Activated B cell treated with CpG ODN at 0.5 μM for 24 hours (primary cell): ENCODE results near the gene TSHZ2. TPM values are rescaled to one million over a fixed set of nuclear protein-coding genes. Genes with fewer than 3 reads are reported as not detected.

ENCODE experiments used
- ATAC-seq: fragments of 200-7000 bp; cut with Tn5 transposase; one replicate; pipeline ENCODE4 v1.10.0; 2021; ENCODE audit warnings: low read depth, mild to moderate bottlenecking, moderate library complexity
- CTCF ChIA-PET: fragments of 350-600 bp; sonication (Branson Sonifier 250); formaldehyde crosslinking; loops from one replicate; lab custom pipeline; 2021; ENCODE audit warnings: antibody characterized with exemption; lab: Charles Lee
- POLR2A ChIA-PET: fragments of 350-600 bp; sonication (Branson Sonifier 250); formaldehyde crosslinking; loops from one replicate; lab custom pipeline; 2021; ENCODE audit warnings: antibody characterized with exemption; lab: Charles Lee
- DNase-seq: peaks from one replicate; pipeline ENCODE4 v3.0.0; 2022
- H3K27ac Mint-ChIP-seq: one replicate; pipeline ENCODE4 v1.8.0; 2020; ENCODE audit warnings: mixed read lengths
- H3K27me3 Mint-ChIP-seq: one replicate; pipeline ENCODE4 v1.8.0; 2021; ENCODE audit warnings: mixed read lengths
- H3K36me3 Mint-ChIP-seq: one replicate; pipeline ENCODE4 v1.8.0; 2021; ENCODE audit warnings: low read depth, mixed read lengths
- H3K4me1 Mint-ChIP-seq: one replicate; pipeline ENCODE4 v1.8.0; 2021; ENCODE audit warnings: mixed read lengths
- H3K4me3 Mint-ChIP-seq: one replicate; pipeline ENCODE4 v1.8.0; 2020; ENCODE audit warnings: mild to moderate bottlenecking, mixed read lengths
- H3K9me3 Mint-ChIP-seq: one replicate; pipeline ENCODE4 v1.8.0; 2020; ENCODE audit warnings: mixed read lengths
- intact Hi-C: fragments of 100-400 bp; cut with micrococcal nuclease; formaldehyde crosslinking; loops from one replicate; pipeline ENCODE4 v1.15.1; 2024
- total RNA-seq: library from RNA; stranded (reverse); gene quantifications from 2 replicates; pipeline ENCODE4 v1.2.3, GENCODE V29; 2022
- TF ChIP-seq, protein P1 (sequence below): fragments of 200-600 bp; IDR thresholded peaks from one replicate; pipeline ENCODE4 v1.8.0; 2022; ENCODE audit warnings: antibody characterized with exemption, mild to moderate bottlenecking

The TSHZ2 gene
- total RNA-seq, 1 donor from 2014 or later: 1.7 TPM

DNA sequence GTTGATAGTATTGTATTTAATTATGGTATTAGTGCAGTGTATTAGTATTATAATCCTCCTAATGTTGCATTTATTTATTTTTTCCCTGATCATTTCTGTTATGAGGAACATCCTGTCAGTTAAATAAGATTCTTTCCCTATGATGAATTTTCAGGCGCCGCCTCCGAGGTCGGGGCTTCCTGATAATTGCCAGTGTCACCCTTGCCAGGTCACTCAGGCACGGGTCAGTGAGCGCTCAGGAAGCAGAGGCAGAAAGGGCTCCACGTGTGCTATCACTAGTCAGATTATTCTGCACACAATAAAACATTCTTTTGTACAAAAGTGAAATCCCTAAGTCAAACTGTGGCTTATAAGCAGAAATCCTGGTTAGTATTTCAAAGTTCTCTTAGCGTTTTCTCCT is 64.8 kb downstream of the TSHZ2 start:
- CTCF ChIA-PET: no interaction called here

DNA sequence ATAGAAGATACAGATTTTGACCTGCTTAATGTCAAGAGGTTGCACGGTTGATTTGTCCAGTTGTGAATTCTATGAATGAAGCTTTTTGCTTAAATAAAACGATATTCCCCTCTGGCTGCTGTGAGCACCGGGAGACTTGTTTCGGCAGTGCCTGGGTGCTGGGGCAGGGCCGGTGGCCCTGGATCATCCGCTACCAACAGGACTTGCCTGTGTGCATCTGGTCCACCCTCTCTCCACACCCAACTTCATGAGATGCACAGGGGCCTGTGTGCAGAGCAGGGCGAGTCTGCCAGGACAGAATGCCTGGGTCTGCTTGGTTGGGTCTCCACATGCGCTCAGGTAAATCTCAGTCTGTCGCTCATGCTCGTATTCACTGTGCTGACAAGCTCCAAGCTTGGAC is 65.5 kb downstream of the TSHZ2 start:
- Mint-ChIP-seq H3K4me3 (no peak overlapping the region), H3K9me3 (no peaks in the 10 kb centered on the region), H3K36me3 (no peaks in the 10 kb centered on the region), H3K4me1 (peaks cover 9% of the 10 kb centered on the region), H3K27me3 (peaks cover under 1% of the 10 kb centered on the region), H3K27ac (no peak overlapping the region)
- ChIA-PET CTCF (no interaction called here), POLR2A (no interaction called here)
- DNase-seq: no peak
- intact Hi-C loops: no loop called here
- TF ChIP-seq, protein P1, sequence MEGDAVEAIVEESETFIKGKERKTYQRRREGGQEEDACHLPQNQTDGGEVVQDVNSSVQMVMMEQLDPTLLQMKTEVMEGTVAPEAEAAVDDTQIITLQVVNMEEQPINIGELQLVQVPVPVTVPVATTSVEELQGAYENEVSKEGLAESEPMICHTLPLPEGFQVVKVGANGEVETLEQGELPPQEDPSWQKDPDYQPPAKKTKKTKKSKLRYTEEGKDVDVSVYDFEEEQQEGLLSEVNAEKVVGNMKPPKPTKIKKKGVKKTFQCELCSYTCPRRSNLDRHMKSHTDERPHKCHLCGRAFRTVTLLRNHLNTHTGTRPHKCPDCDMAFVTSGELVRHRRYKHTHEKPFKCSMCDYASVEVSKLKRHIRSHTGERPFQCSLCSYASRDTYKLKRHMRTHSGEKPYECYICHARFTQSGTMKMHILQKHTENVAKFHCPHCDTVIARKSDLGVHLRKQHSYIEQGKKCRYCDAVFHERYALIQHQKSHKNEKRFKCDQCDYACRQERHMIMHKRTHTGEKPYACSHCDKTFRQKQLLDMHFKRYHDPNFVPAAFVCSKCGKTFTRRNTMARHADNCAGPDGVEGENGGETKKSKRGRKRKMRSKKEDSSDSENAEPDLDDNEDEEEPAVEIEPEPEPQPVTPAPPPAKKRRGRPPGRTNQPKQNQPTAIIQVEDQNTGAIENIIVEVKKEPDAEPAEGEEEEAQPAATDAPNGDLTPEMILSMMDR: no peak
- no peak for ATAC-seq

More for the DNA sequence above, 64.8 kb downstream of the TSHZ2 start:
- TF ChIP-seq, protein P1: no peak
- Mint-ChIP-seq H3K4me1 (peaks cover 9% of the 10 kb centered on the region), H3K4me3 (no peak overlapping the region), H3K27ac (no peak overlapping the region), H3K36me3 (no peaks in the 10 kb centered on the region), H3K27me3 (peaks cover 2% of the 10 kb centered on the region), H3K9me3 (no peaks in the 10 kb centered on the region)
- POLR2A ChIA-PET: no interaction called here
- DNase-seq (no peak), ATAC-seq (no peak)
- intact Hi-C loops: no loop called here

DNA sequence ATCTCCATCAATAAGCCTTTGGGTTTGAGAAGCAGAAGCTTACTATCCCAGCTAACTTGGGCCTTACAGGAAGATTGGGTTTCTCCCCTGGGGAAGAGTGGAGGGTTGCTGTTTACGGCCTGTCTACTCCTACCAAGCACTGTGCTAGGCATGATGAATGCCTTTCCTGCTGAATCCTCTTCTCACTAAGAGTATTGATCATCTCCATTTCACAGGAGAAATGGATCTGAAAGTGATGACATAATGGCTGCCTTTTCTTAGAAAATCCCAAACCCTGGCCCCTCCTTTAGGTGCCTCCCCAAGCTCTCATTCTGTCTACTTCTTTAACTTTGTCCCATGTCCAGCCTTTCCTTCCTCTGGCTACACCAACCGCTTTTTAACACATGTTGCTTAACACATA is 66.1 kb downstream of the TSHZ2 start:
- intact Hi-C loops: no loop called here
- Mint-ChIP-seq H3K27me3 (no peaks in the 10 kb centered on the region), H3K4me3 (no peak overlapping the region), H3K9me3 (no peaks in the 10 kb centered on the region), H3K36me3 (no peaks in the 10 kb centered on the region), H3K27ac (no peak overlapping the region), H3K4me1 (peaks cover 9% of the 10 kb centered on the region)
- DNase-seq: no peak
- POLR2A ChIA-PET: no interaction called here
- CTCF ChIA-PET: no interaction called here
- no peak for ATAC-seq
- TF ChIP-seq, protein P1: no peak

DNA sequence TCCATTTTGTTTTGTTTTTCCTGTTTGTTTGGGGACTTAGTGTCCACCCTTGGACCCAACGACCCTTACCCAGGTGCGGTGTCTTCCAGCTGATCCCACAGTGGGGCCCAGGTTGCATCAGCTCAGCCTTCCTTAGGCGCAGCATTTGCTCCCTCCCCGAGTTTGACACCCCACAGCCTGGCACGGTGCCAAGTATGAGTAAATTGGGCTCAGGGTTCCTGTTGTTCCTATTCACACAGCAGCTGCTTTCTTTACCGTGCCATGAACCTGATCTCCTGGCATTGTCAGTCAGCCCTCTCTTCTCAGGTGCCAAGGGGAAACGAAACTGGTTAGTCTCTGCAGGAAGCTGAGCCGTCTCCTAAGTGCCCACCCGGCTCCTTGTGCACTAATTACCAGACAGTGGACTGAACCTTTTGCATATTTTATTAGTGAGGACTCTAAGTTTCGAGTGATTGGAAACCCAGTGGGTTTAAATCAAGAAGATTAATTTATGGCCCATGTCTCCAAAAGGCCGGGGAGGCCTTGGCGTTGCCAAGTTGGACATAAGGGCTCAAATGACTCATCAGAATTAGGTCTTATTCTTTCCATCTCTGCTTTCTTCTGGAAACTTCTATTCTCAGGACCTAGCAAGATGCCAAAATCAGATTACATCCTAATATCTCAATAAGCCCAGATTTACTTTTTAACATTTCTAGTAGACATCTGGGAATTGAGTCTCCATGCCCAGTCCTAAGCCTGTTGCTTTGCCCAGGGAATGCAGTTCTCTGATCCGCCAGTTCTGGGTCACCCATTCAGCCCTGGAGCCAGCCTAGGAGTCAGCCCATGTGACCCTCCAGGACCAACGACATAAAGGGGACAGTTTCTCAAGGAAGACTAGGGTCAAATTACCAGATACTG is 68.8 kb downstream of the TSHZ2 start:
- Mint-ChIP-seq H3K27ac (no peak overlapping the region), H3K36me3 (no peaks in the 10 kb centered on the region), H3K4me1 (peaks cover 9% of the 10 kb centered on the region), H3K27me3 (no peaks in the 10 kb centered on the region), H3K9me3 (no peaks in the 10 kb centered on the region), H3K4me3 (no peak overlapping the region)
- TF ChIP-seq, protein P1: no peak
- ChIA-PET POLR2A (no interaction called here), CTCF (no interaction called here)
- no peak for ATAC-seq
- no peak for DNase-seq
- intact Hi-C loops: no loop called here

DNA sequence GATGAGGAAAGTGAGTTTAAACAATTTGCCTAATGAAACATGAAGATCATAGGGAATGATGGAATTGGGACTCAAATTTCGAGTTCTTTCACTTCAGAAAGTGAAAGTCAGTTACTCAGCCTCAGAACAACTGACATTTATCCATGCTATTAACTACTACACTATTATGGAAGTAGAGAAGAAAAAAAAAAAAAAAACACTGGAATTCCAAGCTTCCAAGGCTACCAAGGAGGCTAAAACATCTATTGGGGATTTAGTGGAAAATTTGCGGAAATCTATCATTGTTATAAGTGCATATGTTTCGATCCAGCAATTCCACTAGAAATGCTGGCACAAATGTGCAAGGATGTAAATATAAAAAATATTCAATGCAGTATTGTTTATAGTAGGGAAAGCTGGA is 70.4 kb downstream of the TSHZ2 start:
- POLR2A ChIA-PET: no interaction called here
- intact Hi-C loops: no loop called here
- H3K9me3 Mint-ChIP-seq: no peaks in the 10 kb centered on the region

More for the DNA sequence above, 70.4 kb downstream of the TSHZ2 start:
- CTCF ChIA-PET: no interaction called here
- TF ChIP-seq, protein P1: no peak
- peaks cover 9% of the 10 kb centered on the region for H3K4me1 Mint-ChIP-seq
- ATAC-seq: no peak
- H3K27ac Mint-ChIP-seq: no peak overlapping the region
- no peak for DNase-seq
- no peaks in the 10 kb centered on the region for H3K36me3 Mint-ChIP-seq
- H3K4me3 Mint-ChIP-seq: no peak overlapping the region
- no peaks in the 10 kb centered on the region for H3K27me3 Mint-ChIP-seq
